RWPE2 (cell line): ENCODE results near the gene UBE2O.

Experiments used
- ATAC-seq: fragments of 200-7000 bp; cut with Tn5 transposase; 3 replicates; pipeline ENCODE4 v1.9.1; 2021; ENCODE audit warnings: low read depth
- DNase-seq: peaks from one replicate; pipeline ENCODE4 v3.0.0-alpha.2; 2020; ENCODE audit warnings: low spot score
- H3K27ac ChIP-seq: fragments of 450-650 bp; 2 replicates; pipeline ENCODE4 v1.5.1; 2017; ENCODE audit warnings: mild to moderate bottlenecking; ENCODE audit not compliant: poor library complexity, severe bottlenecking
- H3K27me3 ChIP-seq: fragments of 250-450 bp; sonication (Bioruptor Pico); 2 replicates; pipeline ENCODE4 v1.5.1; 2021; ENCODE audit warnings: mild to moderate bottlenecking, moderate library complexity; ENCODE audit not compliant: insufficient read depth, poor library complexity, severe bottlenecking
- H3K36me3 ChIP-seq: fragments of 250-450 bp; sonication (Bioruptor Pico); 2 replicates; pipeline ENCODE4 v1.5.1; 2020; ENCODE audit warnings: low read depth, mild to moderate bottlenecking, moderate library complexity
- H3K4me1 ChIP-seq: fragments of 250-450 bp; sonication (Bioruptor Pico); 2 replicates; pipeline ENCODE4 v1.5.1; 2021; ENCODE audit warnings: mild to moderate bottlenecking, moderate library complexity; ENCODE audit not compliant: insufficient read depth, poor library complexity, severe bottlenecking
- H3K4me3 ChIP-seq: fragments of 250-450 bp; sonication (Bioruptor Pico); 2 replicates; pipeline ENCODE4 v1.5.1; 2021; ENCODE audit warnings: mild to moderate bottlenecking, moderate library complexity; ENCODE audit not compliant: severe bottlenecking
- H3K9me3 ChIP-seq: fragments of 250-450 bp; sonication (Bioruptor Pico); 2 replicates; pipeline ENCODE4 v1.5.1; 2021; ENCODE audit warnings: mild to moderate bottlenecking, moderate library complexity; ENCODE audit not compliant: severe bottlenecking
- TF ChIP-seq, protein P1 (sequence below): fragments of 450-650 bp; IDR thresholded peaks from one replicate; pipeline ENCODE4 v1.5.1; 2017; ENCODE audit warnings: mild to moderate bottlenecking, moderate library complexity; ENCODE audit not compliant: poor library complexity, severe bottlenecking

UBE2O gene

DNA sequence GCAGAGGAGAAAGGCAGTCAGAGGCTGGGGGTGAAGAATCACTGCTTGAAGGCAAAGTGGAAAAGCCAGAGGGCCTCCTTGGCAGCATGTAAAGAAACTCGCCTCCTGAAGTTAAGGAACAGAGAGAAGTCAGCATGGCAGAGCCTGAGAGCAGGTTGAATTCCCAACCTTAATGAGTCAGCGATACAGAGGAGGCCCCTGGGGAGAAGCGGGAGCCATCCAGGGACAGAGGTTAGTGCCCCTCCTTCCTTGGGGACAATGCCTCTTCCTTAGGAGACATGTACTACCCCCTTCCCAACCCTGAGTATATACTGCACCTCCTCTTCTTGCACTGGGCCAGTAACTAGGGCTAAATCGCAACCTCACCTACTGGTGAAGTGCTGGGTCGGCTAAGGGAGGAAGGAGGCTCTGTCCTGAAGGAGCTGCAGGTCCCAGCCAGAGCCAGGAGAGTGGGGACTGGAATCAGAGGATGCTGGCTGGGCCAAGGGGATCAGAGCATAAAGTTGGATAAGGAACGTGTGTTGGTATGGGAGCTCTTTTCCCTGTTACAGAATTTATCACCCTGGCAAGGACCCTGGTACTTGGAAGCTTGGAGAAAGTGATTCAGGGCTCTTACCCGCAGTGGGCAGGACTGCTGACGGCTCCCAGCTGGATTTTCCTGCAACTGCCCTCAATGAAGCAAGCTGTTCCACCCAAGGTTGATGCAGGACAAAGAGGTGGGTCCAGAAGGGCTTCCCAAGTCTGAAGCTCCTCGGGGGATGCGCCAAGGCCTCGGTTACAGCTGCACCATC is 9.0 kb upstream of the UBE2O start:
- ATAC-seq (no peak), DNase-seq (no peak)
- TF ChIP-seq, protein P1, sequence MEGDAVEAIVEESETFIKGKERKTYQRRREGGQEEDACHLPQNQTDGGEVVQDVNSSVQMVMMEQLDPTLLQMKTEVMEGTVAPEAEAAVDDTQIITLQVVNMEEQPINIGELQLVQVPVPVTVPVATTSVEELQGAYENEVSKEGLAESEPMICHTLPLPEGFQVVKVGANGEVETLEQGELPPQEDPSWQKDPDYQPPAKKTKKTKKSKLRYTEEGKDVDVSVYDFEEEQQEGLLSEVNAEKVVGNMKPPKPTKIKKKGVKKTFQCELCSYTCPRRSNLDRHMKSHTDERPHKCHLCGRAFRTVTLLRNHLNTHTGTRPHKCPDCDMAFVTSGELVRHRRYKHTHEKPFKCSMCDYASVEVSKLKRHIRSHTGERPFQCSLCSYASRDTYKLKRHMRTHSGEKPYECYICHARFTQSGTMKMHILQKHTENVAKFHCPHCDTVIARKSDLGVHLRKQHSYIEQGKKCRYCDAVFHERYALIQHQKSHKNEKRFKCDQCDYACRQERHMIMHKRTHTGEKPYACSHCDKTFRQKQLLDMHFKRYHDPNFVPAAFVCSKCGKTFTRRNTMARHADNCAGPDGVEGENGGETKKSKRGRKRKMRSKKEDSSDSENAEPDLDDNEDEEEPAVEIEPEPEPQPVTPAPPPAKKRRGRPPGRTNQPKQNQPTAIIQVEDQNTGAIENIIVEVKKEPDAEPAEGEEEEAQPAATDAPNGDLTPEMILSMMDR = no peak
- no peaks in the 10 kb centered on the region for H3K4me1 ChIP-seq
- no peak overlapping the region for H3K4me3 ChIP-seq
- no peaks in the 10 kb centered on the region for H3K9me3 ChIP-seq
- H3K27me3 ChIP-seq = no peaks in the 10 kb centered on the region
- H3K27ac ChIP-seq = no peak overlapping the region
- H3K36me3 ChIP-seq = no peaks in the 10 kb centered on the region

DNA sequence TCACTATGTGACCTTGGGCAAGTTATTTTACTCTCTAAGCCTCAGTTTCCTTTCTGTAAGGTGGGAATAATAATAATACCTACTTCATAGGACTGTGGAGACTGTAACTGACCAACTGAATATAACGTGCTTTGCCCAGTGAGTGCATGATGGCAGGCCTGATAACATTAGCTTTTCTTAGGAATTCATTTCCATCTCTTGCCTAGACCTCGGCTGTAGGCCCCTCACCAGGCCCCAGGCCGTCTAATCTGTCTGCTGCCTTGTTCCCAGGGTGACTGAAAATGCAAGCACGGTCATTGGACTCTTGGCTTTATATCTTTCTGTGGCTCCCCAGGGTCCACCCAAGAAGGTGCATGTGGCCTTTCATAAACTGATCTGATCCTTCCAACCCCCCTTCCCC is 6.7 kb upstream of the UBE2O start:
- Histone ChIP-seq H3K27ac (no peak overlapping the region), H3K36me3 (no peaks in the 10 kb centered on the region), H3K9me3 (no peaks in the 10 kb centered on the region), H3K4me3 (no peak overlapping the region), H3K4me1 (no peaks in the 10 kb centered on the region), H3K27me3 (no peaks in the 10 kb centered on the region)
- TF ChIP-seq, protein P1 = no peak
- no peak for DNase-seq
- ATAC-seq = no peak

DNA sequence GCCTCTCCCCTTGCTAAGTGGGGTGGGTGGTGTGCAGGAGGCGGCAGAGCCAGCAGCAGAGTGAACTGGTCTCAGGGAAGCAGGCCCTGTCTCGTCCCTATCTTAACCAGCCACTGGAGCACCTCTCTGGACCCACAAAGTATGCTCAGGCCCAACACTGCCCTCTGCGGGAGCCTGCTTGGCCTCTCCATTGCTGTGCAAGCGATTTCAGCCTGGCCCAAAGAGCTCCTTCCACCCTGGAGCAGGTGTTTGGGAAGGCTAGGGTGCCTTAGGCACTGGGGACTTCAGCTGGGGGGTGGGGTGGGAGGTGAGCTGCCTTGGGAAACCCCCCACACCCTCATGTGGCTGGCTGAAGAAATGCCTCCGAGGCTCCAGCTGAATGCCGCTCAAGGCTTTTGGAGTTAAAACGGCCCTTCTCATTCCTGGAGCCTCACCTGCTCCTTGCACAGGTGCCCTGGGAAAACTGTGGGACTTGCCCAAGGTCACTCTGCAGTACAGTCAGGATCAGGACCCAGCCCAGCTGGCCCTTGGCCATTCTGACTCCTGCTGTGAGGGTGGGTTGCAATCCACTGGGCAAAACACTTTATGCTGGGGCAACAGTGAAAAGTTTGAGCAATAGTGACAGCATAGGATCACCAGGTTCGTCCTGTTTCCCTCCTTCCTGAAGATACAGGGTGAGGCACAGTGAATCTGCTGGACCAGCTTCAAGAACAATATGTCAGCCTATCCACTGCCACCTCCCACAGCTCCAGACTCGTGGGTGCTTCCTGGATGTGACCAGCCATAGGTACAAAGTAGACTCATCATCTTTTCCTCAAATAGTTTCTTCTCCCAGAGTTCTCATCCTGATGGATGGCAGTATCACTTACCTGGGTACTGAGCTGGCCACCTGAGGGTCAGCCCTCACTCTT is 5.9 kb upstream of the UBE2O start:
- no peaks in the 10 kb centered on the region for H3K36me3 ChIP-seq
- DNase-seq (peak; percentile 75), ATAC-seq (peak; percentile 93)
- H3K27me3 ChIP-seq = no peaks in the 10 kb centered on the region
- TF ChIP-seq, protein P1 = peak; percentile 80
- H3K4me3 ChIP-seq = no peak overlapping the region
- H3K9me3 ChIP-seq = no peaks in the 10 kb centered on the region
- H3K27ac ChIP-seq = no peak overlapping the region
- no peaks in the 10 kb centered on the region for H3K4me1 ChIP-seq

DNA sequence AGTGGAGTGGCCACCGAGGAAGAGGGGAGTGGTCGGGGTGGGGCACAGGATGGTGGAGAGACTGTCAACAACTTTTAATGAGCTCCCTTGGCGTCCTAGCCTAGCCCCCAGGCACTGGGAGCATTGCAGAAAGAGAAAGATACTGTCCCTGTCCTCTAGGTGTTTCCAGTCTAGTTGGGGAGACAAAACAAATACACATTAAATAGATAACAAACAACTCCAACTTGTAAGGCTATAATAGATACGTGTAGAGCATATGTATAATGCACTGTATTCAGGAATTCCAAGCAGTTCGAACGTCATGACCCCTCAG is 435 bp upstream of the UBE2O start:
- Histone ChIP-seq H3K4me1 (peaks cover 7% of the 10 kb centered on the region), H3K9me3 (no peaks in the 10 kb centered on the region), H3K4me3 (peak overlapping the region; percentile 74), H3K36me3 (no peaks in the 10 kb centered on the region), H3K27me3 (no peaks in the 10 kb centered on the region), H3K27ac (no peak overlapping the region)
- ATAC-seq (no peak), DNase-seq (no peak)
- TF ChIP-seq, protein P1 = peak; percentile 30
